Dedifferentiated amniotic fluid mesenchymal stem cell (primary cell): Measurements from ENCODE around the gene PLEKHG2.
"Not testable (repeated sequence)": the region's sequence is repeated elsewhere in the genome, so short reads cannot be mapped to it uniquely, and the experiment has no call there.

Experiments
- DNase-seq: peaks from one replicate; pipeline ENCODE4 v3.0.0-alpha.2; 2016; ENCODE audit errors: extremely low spot score

Gene PLEKHG2

GRCh38 chr19:39412100-39412866, at the start of gene PLEKHG2:
PLEKHG2 (plus strand) TSS chr19:39412669; CDS start chr19:39414087, 1,418 bp downstream.
- DNase-seq, result peak; percentile 100

DNA sequence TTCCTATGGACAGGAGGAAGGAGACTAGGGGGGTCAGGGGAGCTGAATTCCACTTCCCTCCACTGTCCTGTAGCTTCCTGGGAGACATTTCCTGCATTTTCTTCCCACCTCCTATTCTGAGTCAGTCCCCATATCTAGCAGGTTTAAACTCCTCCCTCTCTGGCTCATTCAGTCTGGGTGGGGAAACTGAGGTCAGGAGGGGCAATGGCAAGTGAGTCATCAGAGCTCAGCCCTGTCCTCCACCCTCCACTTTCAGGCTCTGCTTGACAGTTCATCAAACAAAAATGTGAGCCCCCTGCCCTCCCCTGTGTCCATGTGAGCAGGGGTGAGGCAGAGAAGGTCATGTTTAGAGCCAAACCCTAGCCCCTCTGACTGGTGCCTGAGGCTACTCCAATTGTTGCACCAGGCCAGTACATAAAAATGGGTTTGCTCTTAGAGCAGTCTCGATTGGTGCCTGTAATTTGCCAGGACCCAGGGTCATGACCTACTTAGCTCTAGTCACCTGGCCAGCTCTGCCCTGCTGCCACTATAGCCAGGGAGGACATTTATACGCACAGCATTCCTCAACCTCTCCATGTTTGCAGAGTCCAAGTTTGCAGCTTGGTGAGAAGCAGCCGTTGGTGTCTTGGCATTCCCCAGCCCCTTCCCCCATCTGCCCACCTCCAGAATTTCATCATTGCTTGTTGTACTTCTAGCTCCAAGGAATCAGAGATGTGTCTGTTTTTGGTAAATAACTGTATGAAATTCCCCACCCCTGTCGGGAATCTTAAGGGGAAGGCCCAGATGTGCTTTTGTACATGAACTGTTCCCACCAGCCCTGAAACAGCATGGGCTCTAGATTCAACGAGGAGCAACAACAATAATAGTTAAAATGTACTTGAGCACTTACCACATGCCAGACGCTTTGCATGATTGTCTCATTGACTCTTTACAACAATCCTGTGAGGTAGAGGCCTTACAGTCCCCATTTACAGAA, 49.5 kb upstream of the PLEKHG2 start:
- peak; percentile 46 for DNase-seq

DNA sequence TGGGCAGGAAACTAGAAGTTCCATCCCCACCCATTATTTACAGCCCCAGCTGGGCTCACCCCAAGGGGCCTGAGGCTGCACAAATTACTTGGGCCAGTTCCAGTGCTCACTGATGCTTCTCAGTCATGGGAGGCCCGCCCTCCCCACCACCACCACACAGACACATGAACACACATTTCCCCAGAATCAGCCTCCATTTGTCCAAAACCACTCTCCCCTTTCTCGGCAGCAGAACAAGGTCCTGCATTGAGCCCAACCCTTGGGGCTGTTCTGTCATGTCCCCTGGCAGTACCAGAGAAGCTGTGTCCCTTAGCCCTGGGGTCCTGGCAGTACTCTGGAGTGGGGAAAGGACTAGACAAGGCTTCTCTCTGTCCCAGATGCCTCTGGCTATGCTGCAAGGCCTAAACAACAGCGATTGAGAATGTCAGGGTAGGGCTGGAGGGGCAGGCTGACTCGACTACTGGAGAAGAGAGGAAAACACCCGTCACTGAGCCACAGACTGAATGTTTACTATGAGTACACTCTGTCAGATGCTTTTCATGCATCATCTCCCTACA, 48.5 kb upstream of the PLEKHG2 start:
- peak; percentile 38 for DNase-seq

- DNase-seq, result no peak
Measured at GRCh38 chr19:39365531-39365930, 46.9 kb upstream of the PLEKHG2 start.

- no peak for DNase-seq
Measured at GRCh38 chr19:39369200-39369599, 43.3 kb upstream of the PLEKHG2 start.

- DNase-seq, result no peak
Measured at GRCh38 chr19:39370735-39371134, 41.7 kb upstream of the PLEKHG2 start.

GRCh38 chr19:39372047-39372802, 40.2 kb upstream of the PLEKHG2 start:
- DNase-seq, result peak; percentile 91

- DNase-seq, result no peak
Measured at GRCh38 chr19:39372941-39373340, 39.5 kb upstream of the PLEKHG2 start.

- DNase-seq, result no peak
Measured at GRCh38 chr19:39375929-39376328, 36.5 kb upstream of the PLEKHG2 start.

GRCh38 chr19:39377373-39378362, 34.8 kb upstream of the PLEKHG2 start:
- DNase-seq, result no peak

DNA sequence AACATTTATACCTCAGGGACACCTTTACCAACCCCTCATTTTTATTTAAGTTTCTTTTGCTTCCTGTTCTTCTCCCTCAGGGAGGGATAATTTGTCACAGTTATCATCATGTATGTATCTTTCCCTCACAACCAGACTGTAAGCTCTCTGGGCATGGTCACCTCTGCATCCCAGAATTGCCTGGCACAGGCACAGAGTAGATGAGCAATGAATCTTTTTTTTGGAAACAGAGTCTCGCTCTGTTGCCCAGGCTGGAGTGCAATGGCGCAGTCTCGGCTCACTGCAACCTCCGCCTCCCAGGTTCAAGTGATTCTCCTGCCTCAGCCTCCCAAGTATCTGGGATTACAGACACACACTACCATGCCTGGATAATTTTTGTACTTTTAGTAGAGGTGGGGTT, 33.1 kb upstream of the PLEKHG2 start:
- DNase-seq, result not testable (repeated sequence)

DNA sequence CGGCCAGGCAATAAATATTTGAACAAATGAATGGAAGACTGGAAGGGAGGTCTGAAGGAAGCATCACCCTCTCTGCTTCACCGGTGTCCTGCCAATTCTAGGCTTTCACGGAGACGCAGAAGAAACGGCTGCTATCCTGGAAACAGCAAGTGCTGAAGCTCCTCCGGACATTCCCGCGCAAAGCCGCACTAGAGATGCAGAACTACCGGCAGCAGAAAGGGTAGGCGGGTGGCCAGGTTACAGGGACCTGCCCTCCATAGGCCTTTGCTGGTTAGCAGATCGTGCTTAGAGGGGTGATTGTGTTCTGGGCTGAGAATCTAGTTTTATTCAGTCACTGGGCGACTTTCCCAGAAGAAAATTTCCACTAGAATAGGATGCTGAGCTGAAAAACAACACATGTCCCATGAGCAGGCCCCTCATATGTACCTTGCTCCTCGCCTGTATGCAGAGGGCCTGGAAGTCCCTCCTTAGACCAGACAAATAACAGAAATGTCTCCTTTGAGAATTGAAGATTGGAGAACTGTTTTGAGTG, 32.5 kb upstream of the PLEKHG2 start:
- no peak for DNase-seq

DNA sequence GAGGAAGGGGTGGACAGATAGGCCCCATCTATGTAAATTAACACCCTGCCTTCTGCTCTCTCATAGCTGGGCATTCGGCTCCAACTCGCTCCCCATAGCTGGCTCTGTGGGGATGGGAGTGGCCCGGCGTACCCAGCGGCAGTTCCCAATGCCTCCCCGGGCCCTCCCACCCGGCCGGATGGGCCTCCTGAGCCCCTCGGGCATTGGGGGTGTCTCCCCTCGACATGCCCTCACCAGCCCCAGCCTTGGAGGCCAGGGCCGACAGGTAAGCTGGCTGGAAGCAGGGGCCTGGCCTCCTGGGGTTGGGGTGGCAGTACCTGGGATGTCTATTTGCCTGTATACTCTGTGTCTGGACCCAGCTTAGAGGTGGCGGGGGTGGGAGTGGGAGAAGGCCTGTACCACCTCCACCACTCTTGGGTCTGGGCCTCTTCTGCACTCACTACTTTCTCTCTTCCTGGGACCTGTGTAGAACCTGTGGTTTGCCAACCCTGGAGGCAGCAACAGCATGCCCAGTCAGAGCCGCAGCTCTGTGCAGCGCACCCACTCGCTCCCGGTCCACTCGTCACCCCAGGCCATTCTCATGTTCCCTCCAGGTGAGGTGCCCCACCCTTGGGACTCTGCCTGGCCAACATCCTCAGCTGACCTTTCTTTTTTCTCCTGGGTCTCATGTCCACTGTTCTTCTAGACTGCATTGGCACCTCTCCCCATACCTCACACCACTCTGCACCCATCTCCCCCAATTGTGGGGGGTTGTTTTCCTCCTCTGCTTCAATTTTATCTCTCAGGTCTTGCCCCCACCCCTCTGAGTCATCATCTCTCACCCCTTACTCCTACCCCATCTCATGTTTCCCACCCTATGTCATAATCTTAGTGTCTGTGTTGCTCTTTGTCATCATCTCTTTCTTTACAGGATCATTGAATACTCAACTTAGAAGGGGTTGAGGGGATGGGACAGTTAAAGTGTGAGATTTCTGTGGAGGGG, 31.7 kb upstream of the PLEKHG2 start:
- no peak for DNase-seq

DNA sequence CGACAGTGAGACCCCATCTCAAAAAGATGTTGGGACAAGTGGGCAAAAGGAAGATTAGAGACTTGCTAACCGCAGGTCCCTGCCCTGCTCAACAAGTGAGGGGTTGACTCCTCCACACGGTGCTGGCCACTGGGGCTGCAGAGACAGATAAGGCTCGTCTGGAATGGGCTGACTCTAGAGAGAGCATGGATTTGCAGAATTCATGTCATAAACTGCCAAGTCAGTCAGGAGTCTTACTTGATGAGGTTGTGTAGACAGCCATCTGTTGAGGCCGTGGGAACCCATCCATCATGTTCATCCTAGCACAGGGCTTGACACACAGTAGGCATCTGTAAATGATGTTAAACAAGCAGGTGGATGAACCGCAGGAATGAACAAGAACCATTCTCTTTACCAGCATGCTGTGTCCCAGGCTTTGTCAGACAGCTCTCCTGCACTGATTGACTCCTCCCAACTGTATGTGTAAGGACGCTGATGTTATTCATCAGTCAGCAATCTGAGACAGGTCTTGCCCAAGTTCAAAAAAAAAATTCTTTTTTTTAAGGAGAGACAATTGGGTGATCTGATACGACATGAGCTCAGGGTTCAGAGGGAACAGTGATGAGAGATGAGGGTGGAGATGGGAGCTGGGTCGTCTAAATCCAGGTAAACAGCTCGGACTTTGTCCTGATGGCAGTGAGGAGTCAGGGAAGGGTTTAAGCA, 30.4 kb upstream of the PLEKHG2 start:
- DNase-seq, result no peak

GRCh38 chr19:39382991-39383828, 29.3 kb upstream of the PLEKHG2 start:
- DNase-seq, result no peak

DNA sequence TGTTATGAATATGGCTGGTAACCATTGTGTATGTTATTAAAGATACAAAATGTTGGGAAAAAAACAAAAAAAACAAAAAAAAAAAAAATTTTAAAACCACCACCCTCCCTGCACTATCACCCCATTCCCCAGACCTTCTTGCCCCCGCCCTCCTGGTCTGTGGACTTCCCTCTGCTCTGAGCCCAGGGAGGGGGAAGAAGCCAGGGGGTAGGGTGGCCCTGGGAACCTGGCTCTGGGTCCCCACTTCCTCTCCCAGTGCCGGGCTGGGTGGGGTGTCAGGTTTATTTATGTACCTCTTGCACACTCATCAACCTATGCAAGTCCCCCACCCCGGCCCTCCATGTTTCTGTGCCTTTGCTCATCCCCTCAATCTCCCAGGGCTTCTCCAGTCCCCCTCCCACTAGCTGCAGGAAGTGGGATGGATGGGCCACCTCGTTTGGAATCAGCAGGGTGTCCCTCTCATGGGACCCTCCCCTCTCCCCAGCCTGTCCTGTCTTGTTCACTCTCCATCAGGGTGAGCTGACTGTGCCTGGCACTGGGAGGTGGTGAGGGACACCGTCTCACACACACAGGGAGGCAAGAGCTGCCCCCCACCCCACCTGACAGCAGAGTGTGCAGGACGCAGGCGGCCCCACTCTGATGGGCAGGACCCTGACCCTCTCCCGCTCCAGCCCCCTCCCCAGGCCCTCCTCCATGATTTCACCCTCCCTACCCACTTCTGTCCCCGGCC, 27.5 kb upstream of the PLEKHG2 start:
- no peak for DNase-seq
